Right lung (tissue), 5 donors: ENCODE data around the gene CLDN6. TPM values are rescaled to one million over a fixed set of nuclear protein-coding genes. Genes with fewer than 3 reads are reported as not detected.

ENCODE experiments used
- DNase-seq, 2 donors: peaks; one replicate each; pipeline ENCODE4 v3.0.0-alpha.2; 2013
- polyA plus RNA-seq, 5 donors: library from polyadenylated mRNA; unstranded; fragments of 120-200 nt; gene quantifications; one replicate each; pipeline versions ENCODE4 v1.2.1 to v1.2.3, GENCODE V29; 2013; ENCODE audit warnings: inconsistent platforms in 1 of 5, low replicate concordance in 1 of 5; ENCODE audit not compliant: insufficient read length in 5 of 5, insufficient read depth in 1 of 5

CLDN6 gene
- polyA plus RNA-seq, 5 donors: 86.3 to 124 (median 118) TPM

- no peak for DNase-seq
Observed at GRCh38 chr16:3015865-3016521, 2.0 kb downstream of the CLDN6 start.

GRCh38 chr16:3014971-3015370 lies 3.0 kb downstream of the CLDN6 start:
- DNase-seq: no peak

- no peak for DNase-seq
Observed at GRCh38 chr16:3013998-3014690, 3.8 kb downstream of the CLDN6 start.

GRCh38 chr16:3013491-3013951 lies 4.5 kb downstream of the CLDN6 start:
- no peak for DNase-seq

GRCh38 chr16:3012828-3013420 lies 5.1 kb downstream of the CLDN6 start, which contains the start of gene CLDN9:
Gene CLDN9 (plus strand): TSS chr16:3012923. CDS start chr16:3013363, 440 bp downstream.
- no peak for DNase-seq

- no peak for DNase-seq
Observed at GRCh38 chr16:3012246-3012645, 5.7 kb downstream of the CLDN6 start.

GRCh38 chr16:3010510-3010909 lies 7.5 kb downstream of the CLDN6 start:
- no peak for DNase-seq

GRCh38 chr16:3009568-3010390 lies 8.2 kb downstream of the CLDN6 start:
- peak in 1 of 2 donors; percentile 81 for DNase-seq

- DNase-seq: no peak
Observed at GRCh38 chr16:3008690-3009037, 9.3 kb downstream of the CLDN6 start.

GRCh38 chr16:3007957-3008689 lies 9.9 kb downstream of the CLDN6 start:
- DNase-seq: no peak

GRCh38 chr16:3007059-3007956 lies 10.7 kb downstream of the CLDN6 start:
- no peak for DNase-seq

- DNase-seq: no peak
Observed at GRCh38 chr16:3004781-3005284, 13.2 kb downstream of the CLDN6 start.

GRCh38 chr16:3004319-3004718 lies 13.7 kb downstream of the CLDN6 start:
- DNase-seq: no peak

- DNase-seq: peak; percentile 94
Observed at GRCh38 chr16:3003582-3004270, 14.3 kb downstream of the CLDN6 start.

- DNase-seq: no peak
Observed at GRCh38 chr16:3001316-3001715, 16.7 kb downstream of the CLDN6 start.

- DNase-seq: no peak
Observed at GRCh38 chr16:3000540-3000939, 17.4 kb downstream of the CLDN6 start.

GRCh38 chr16:2999929-3000328 lies 18.1 kb downstream of the CLDN6 start:
- DNase-seq: no peak

GRCh38 chr16:2996298-2996697 lies 21.7 kb downstream of the CLDN6 start:
- no peak for DNase-seq

- DNase-seq: no peak
Observed at GRCh38 chr16:2992383-2993081, 25.5 kb downstream of the CLDN6 start.
